ENCODE results near the gene PLCD3. TPM values are rescaled to one million over a fixed set of nuclear protein-coding genes. Genes with fewer than 3 reads are reported as not detected.

PLCD3 gene
- total and polyA plus RNA-seq, 2 of the 13 experiments (the other 11 are each of a cell fraction or from before 2014, with no cell fraction given) = 11.3 to 39.1 TPM

DNA sequence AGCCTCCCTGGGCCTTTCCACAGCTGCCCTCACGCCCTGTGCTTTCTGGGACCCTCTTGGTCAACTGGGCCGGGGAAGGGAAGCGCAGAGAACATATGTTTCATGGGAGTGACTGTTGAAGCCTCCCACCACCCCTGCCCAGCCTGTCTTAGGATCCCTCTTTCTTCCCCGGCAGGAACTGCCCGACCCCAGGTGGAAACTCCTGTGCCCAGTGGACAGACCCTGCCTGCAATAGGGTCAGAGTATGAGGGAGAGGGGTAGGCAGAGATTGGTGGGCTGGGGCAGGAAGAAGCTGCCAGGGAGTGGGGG lies 39.9 kb upstream of the PLCD3 start:
- H3K4me2 ChIP-seq (ENCODE audit: low read depth, low read length) = peak overlapping the region; percentile 100
- FAIRE-seq = no peak
- peaks cover 69% of the 10 kb centered on the region for H3K4me1 ChIP-seq (ENCODE audit: insufficient read depth, low read length)
- 0 out of 2 replicates have a peak, but pooled peaks have one; percentile 79 for TF ChIP-seq ZNF354B (CRISPR knock-in tag; IDR thresholded peaks at IDR 0.05)
- peak; percentile 15; the same call in 1 of the 2 replicates for TF ChIP-seq YEATS4 (CRISPR knock-in tag; IDR thresholded peaks at IDR 0.05; ENCODE audit: borderline replicate concordance)
- peak; percentile 59 for TF ChIP-seq JUND (CRISPR knock-in tag; IDR thresholded peaks at IDR 0.05)
- TF ChIP-seq TIGD3 (CRISPR knock-in tag; IDR thresholded peaks at IDR 0.05; ENCODE audit: borderline replicate concordance) = 0 out of 2 replicates have a peak, but pooled peaks have one; percentile 43
- TF ChIP-seq ZFP90 (CRISPR knock-in tag; IDR thresholded peaks at IDR 0.05; ENCODE audit: borderline replicate concordance) = peak; percentile 41; the same call in 1 of the 2 replicates
- 0 out of 2 replicates have a peak, but pooled peaks have one; percentile 20 for TF ChIP-seq SALL2 (CRISPR knock-in tag; IDR thresholded peaks at IDR 0.05)
- no peak for TF ChIP-seq HNRNPLL (IDR thresholded peaks at IDR 0.05; ENCODE audit: low read depth, low read length, poor library complexity, severe bottlenecking)
- no peak for TF ChIP-seq SP2 (CRISPR knock-in tag; IDR thresholded peaks at IDR 0.05)
- peak; percentile 13 for TF ChIP-seq AGO1 (IDR thresholded peaks at IDR 0.05; ENCODE audit: low read depth, low read length, poor library complexity, severe bottlenecking)
- TF ChIP-seq, protein P1, sequence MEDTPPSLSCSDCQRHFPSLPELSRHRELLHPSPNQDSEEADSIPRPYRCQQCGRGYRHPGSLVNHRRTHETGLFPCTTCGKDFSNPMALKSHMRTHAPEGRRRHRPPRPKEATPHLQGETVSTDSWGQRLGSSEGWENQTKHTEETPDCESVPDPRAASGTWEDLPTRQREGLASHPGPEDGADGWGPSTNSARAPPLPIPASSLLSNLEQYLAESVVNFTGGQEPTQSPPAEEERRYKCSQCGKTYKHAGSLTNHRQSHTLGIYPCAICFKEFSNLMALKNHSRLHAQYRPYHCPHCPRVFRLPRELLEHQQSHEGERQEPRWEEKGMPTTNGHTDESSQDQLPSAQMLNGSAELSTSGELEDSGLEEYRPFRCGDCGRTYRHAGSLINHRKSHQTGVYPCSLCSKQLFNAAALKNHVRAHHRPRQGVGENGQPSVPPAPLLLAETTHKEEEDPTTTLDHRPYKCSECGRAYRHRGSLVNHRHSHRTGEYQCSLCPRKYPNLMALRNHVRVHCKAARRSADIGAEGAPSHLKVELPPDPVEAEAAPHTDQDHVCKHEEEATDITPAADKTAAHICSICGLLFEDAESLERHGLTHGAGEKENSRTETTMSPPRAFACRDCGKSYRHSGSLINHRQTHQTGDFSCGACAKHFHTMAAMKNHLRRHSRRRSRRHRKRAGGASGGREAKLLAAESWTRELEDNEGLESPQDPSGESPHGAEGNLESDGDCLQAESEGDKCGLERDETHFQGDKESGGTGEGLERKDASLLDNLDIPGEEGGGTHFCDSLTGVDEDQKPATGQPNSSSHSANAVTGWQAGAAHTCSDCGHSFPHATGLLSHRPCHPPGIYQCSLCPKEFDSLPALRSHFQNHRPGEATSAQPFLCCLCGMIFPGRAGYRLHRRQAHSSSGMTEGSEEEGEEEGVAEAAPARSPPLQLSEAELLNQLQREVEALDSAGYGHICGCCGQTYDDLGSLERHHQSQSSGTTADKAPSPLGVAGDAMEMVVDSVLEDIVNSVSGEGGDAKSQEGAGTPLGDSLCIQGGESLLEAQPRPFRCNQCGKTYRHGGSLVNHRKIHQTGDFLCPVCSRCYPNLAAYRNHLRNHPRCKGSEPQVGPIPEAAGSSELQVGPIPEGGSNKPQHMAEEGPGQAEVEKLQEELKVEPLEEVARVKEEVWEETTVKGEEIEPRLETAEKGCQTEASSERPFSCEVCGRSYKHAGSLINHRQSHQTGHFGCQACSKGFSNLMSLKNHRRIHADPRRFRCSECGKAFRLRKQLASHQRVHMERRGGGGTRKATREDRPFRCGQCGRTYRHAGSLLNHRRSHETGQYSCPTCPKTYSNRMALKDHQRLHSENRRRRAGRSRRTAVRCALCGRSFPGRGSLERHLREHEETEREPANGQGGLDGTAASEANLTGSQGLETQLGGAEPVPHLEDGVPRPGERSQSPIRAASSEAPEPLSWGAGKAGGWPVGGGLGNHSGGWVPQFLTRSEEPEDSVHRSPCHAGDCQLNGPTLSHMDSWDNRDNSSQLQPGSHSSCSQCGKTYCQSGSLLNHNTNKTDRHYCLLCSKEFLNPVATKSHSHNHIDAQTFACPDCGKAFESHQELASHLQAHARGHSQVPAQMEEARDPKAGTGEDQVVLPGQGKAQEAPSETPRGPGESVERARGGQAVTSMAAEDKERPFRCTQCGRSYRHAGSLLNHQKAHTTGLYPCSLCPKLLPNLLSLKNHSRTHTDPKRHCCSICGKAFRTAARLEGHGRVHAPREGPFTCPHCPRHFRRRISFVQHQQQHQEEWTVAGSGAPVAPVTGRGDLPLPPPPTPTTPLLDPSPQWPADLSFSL (CRISPR knock-in tag; IDR thresholded peaks at IDR 0.05) = 0 out of 2 replicates have a peak, but pooled peaks have one; percentile 15
- TF ChIP-seq ARNT2 (CRISPR knock-in tag; IDR thresholded peaks at IDR 0.05; ENCODE audit: low read depth) = 0 out of 2 replicates have a peak, but pooled peaks have one; percentile 11
- TF ChIP-seq ZNF878 (CRISPR knock-in tag; IDR thresholded peaks at IDR 0.05) = peak; percentile 40; the same call in 1 of the 2 replicates
- 0 out of 2 replicates have a peak, but pooled peaks have one; percentile 24 for TF ChIP-seq KLF12 (CRISPR knock-in tag; IDR thresholded peaks at IDR 0.05; ENCODE audit: borderline replicate concordance)
- TF ChIP-seq NAIF1 (CRISPR knock-in tag; IDR thresholded peaks at IDR 0.05; ENCODE audit: borderline replicate concordance) = no peak
- TF ChIP-seq CHD4 (IDR thresholded peaks at IDR 0.05; ENCODE audit: borderline replicate concordance, low read length) = 0 out of 2 replicates have a peak, but pooled peaks have one; percentile 66

More for the DNA sequence above, 39.9 kb upstream of the PLCD3 start:
- Histone ChIP-seq H3K4me3 (replicated peaks in 1 of 3; ENCODE audit: insufficient read depth in 1 of 3, low read depth in 2 of 3, low read length in 3 of 3) (peak overlapping the region; percentile 45 to 68 (median 53); a peak in 5 of 6 replicates), H3K36me3 (replicated peaks in 1 of 2; ENCODE audit: control insufficient read depth in 1 of 2, insufficient read depth in 2 of 2, low read length in 2 of 2) (peaks cover 10 to 17% of the 10 kb centered on the region in 2 experiments), H3K9me3 (ENCODE audit: low read length) (no peaks in the 10 kb centered on the region), H2AFZ (ENCODE audit: low read length) (no peak overlapping the region), H3K27me3 (ENCODE audit: control insufficient read depth in 1 of 2, insufficient read depth in 2 of 2, low read length in 2 of 2) (no peaks in the 10 kb centered on the region), H3K79me2 (ENCODE audit: insufficient read depth, low read length) (no peaks in the 10 kb centered on the region), H3K9ac (ENCODE audit: insufficient read depth, low read depth, low read length) (peak overlapping the region; percentile 93), H4K20me1 (ENCODE audit: insufficient read depth, low read length) (no peaks in the 10 kb centered on the region), H3K27ac (ENCODE audit: extremely low read length, insufficient read depth, low read length) (peak overlapping the region; percentile 97)
- intact Hi-C loops (cut with micrococcal nuclease; ENCODE audit: unreplicated experiment) = loop anchor here (1.0 kb wide), 1 partner anchor 11 kb away; the partner anchor contains the start of gene HEXIM2
- 9% methylated on average over 5 of the region's 5 CpGs for WGBS (ENCODE audit: low lambda C conversion rate)
- BruUV-seq (replicated peaks) = TSS peak; percentile 59
- ChIA-PET POLR2A (interaction anchor here (0.5 to 24.3 kb wide), 17 partner anchors 11 to 1045 kb away, joined by 3 to 2487 read pairs (median 10); partner anchors contain the start of genes ACBD4, HEXIM1, HEXIM2 and MAP3K14), CTCF (ENCODE audit: low intra/inter-chr PET ratio, low total read pairs) (interaction anchor here (0.7 to 3.2 kb wide), 5 partner anchors 11 to 37 kb away, joined by 3 to 10 read pairs (median 3); partner anchors contain the start of genes ACBD4, HEXIM1 and HEXIM2)
- in situ Hi-C loops (cut with HindIII; ENCODE audit: extremely low pct_ligation_motif_present, low pct_unique_long_range_greater_than_20kb) = no loop called here
- no peak; the same call in 2 of the 3 replicates for ATAC-seq
- no peak for DNase-seq (ENCODE audit: low spot score)
